GM12801 (cell line): ENCODE data around the gene HCST.
A peak's percentile ranks its signal among the peaks of the same experiment; 100 is the strongest.

ENCODE experiments used
- CTCF ChIP-seq: IDR thresholded peaks from one replicate; pipeline ENCODE4 v1.5.1; 2011; ENCODE audit warnings: control low read depth; ENCODE audit not compliant: insufficient read length; ENCODE audit errors: extremely low read depth

Gene HCST

GRCh38 chr19:35929876-35930275, 27.5 kb downstream of the HCST start:
- TF ChIP-seq CTCF = no peak

- peak; percentile 30 for TF ChIP-seq CTCF
Observed at GRCh38 chr19:35931161-35931873, 29.0 kb downstream of the HCST start.

- no peak for TF ChIP-seq CTCF
Observed at GRCh38 chr19:35931874-35932202, 29.5 kb downstream of the HCST start.

- TF ChIP-seq CTCF = no peak
Observed at GRCh38 chr19:35932291-35932936, 30.1 kb downstream of the HCST start.

- no peak for TF ChIP-seq CTCF
Observed at GRCh38 chr19:35935911-35936737, 33.8 kb downstream of the HCST start, which contains the start of gene LRFN3. LRFN3 (plus strand) TSS chr19:35936374; CDS start chr19:35939426, 3,052 bp downstream.

- no peak for TF ChIP-seq CTCF
Observed at GRCh38 chr19:35936738-35937268, 34.5 kb downstream of the HCST start.
